ENCODE measurements around the gene FAR1.
"Not testable (repeated sequence)": the region's sequence is repeated elsewhere in the genome, so short reads cannot be mapped to it uniquely, and the experiment has no call there.

The FAR1 gene, protein sequence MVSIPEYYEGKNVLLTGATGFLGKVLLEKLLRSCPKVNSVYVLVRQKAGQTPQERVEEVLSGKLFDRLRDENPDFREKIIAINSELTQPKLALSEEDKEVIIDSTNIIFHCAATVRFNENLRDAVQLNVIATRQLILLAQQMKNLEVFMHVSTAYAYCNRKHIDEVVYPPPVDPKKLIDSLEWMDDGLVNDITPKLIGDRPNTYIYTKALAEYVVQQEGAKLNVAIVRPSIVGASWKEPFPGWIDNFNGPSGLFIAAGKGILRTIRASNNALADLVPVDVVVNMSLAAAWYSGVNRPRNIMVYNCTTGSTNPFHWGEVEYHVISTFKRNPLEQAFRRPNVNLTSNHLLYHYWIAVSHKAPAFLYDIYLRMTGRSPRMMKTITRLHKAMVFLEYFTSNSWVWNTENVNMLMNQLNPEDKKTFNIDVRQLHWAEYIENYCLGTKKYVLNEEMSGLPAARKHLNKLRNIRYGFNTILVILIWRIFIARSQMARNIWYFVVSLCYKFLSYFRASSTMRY

DNA sequence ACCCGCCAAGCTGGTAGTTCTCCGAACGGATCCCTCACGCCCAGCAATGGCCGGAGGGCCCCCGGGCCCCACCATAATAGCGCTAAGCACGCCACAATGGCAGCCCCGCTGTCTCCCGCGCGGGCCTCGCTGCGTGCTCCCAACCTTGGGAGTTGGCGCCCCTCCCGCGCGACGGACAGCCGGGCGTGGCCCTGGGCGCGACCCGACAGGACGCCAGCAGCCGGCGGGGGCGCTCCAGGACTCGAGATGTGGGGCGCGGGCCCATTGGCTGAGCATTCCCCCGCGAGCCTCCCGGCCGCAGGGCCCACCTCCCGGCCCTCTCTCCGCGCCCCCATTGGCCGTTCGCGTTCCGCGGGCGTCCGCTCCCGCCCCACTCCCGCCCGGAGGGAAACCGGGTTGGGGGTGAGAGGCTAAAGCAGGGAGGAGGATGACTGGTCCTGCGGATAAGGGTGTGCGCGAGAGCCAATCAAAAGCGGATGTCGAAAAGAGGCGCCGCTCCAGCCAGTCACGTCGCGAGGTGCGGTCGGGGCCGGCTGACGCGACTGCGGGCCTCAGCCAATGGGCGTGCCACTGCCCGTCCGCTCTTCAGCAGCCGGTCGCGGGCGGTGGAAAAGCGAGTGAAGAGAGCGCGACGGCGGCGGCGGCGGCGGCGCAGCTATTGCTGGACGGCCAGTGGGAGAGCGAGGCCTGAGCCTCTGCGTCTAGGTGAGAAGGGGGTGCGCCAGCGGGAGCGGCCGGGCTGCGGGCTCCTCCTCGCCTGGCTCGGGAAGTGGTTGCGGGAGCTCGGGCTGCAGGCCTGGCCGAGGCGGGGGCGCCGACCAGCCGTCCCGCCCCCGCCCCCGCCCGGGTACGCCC, at the start of gene FAR1:
Gene FAR1 (plus strand): TSS at position 567 of the 855 bp plus-strand sequence. CDS start 26,098 bp downstream, outside the sequence.
- peak; percentile 91 for DNase-seq (ENCODE audit: extremely low spot score)
- POLR2A ChIA-PET, result interaction anchor here (0.6 to 1.8 kb wide), 3 partner anchors 10 to 25 kb away, joined by 3 to 5 read pairs (median 3); no protein-coding TSS in a partner anchor
- TF ChIP-seq SP1 (IDR thresholded peaks at IDR 0.05), result no peak
- no peak for TF ChIP-seq FOXK2 (IDR thresholded peaks at IDR 0.05)
- TF ChIP-seq L3MBTL2 (conservative IDR thresholded peaks at IDR 0.05), result peak; percentile 95
- 0 out of 2 replicates have a peak, but pooled peaks have one; percentile 47 for TF ChIP-seq ARNT (IDR thresholded peaks at IDR 0.05)
- peak; percentile 97; the same call in 1 of the 2 replicates for TF ChIP-seq HDGF (IDR thresholded peaks at IDR 0.05; ENCODE audit: borderline replicate concordance)
- no peak for TF ChIP-seq FOXA1 (IDR thresholded peaks at IDR 0.05)
- no peak for TF ChIP-seq TARDBP (IDR thresholded peaks at IDR 0.05)
- TF ChIP-seq FOXM1 (IDR thresholded peaks at IDR 0.05; ENCODE audit: borderline replicate concordance), result peak; percentile 69; the same call in 1 of the 2 replicates
- TF ChIP-seq ELF4 (IDR thresholded peaks at IDR 0.05), result no peak
- no peak for TF ChIP-seq CTBP1 (IDR thresholded peaks at IDR 0.05; ENCODE audit: borderline replicate concordance)
- TF ChIP-seq LEF1 (IDR thresholded peaks at IDR 0.05; ENCODE audit: borderline replicate concordance), result no peak
- TF ChIP-seq, protein P1, sequence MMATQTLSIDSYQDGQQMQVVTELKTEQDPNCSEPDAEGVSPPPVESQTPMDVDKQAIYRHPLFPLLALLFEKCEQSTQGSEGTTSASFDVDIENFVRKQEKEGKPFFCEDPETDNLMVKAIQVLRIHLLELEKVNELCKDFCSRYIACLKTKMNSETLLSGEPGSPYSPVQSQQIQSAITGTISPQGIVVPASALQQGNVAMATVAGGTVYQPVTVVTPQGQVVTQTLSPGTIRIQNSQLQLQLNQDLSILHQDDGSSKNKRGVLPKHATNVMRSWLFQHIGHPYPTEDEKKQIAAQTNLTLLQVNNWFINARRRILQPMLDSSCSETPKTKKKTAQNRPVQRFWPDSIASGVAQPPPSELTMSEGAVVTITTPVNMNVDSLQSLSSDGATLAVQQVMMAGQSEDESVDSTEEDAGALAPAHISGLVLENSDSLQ (IDR thresholded peaks at IDR 0.05), result peak; percentile 72
- TF ChIP-seq ZNF384 (IDR thresholded peaks at IDR 0.05), result no peak
- no peak for TF ChIP-seq BHLHE40 (IDR thresholded peaks at IDR 0.05; ENCODE audit: borderline replicate concordance)
- TF ChIP-seq NFRKB (IDR thresholded peaks at IDR 0.05), result no peak
- no peak for TF ChIP-seq SUZ12 (IDR thresholded peaks at IDR 0.05)
- CTCF ChIA-PET, result no interaction called here

DNA sequence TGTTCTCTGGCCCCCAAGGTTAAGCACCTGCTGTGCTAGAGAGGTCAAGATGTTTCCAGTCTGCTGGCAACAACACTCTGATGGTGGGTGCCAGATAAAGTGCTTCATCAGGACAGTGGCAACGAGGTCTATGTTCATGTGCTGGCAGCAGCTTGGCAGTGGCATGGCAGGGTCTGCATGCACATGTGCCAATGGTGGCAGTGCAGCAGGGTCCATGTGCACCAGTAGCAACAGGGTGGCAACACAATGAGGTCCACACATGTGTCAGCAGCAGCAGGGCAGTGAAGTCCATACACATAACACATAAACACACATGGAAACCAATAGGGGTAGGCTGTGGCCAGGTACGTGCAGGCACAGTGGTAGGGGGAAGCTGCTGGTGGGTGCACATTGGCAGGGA, 48.4 kb upstream of the FAR1 start:
- TF ChIP-seq, protein P1 (IDR thresholded peaks at IDR 0.05), result no peak
- POLR2A ChIA-PET, result no interaction called here
- CTCF ChIA-PET, result no interaction called here
- no peak for DNase-seq (ENCODE audit: extremely low spot score)

DNA sequence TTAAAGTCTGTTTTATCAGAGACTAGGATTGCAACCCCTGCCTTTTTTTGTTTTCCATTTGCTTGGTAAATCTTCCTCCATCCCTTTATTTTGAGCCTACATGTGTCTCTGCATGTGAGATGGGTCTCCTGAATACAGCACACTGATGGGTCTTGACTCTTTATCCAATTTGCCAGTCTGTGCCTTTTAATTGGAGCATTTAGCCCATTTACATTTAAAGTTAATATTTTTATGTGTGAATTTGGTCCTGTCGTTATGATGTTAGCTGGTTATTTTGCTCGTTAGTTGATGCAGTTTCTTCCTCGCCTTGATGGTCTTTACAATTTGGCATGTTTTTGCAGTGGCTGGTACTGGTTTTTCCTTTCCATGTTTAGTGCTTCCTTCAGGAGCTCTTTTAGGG, 41.6 kb upstream of the FAR1 start:
- POLR2A ChIA-PET; CTCF ChIA-PET; DNase-seq (ENCODE audit: extremely low spot score): not testable (repeated sequence)

DNA sequence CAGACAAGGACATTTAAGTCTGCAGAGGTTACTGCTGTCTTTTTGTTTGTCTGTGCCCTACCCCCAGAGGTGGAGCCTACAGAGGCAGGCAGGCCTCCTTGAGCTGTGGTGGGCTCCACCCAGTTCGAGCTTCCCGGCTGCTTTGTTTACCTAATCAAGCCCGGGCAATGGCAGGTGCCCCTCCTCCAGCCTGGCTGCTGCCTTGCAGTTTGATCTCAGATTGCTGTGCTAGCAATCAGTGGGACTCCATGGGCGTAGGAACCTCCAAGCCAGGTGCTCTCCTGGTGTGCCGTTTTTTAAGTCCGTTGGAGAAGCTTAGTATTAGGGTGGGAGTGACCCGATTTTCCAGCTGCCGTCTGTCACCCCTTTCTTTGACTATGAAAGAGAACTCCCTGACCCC, 39.8 kb upstream of the FAR1 start:
- DNase-seq (ENCODE audit: extremely low spot score); CTCF ChIA-PET; POLR2A ChIA-PET: not testable (repeated sequence)

DNA sequence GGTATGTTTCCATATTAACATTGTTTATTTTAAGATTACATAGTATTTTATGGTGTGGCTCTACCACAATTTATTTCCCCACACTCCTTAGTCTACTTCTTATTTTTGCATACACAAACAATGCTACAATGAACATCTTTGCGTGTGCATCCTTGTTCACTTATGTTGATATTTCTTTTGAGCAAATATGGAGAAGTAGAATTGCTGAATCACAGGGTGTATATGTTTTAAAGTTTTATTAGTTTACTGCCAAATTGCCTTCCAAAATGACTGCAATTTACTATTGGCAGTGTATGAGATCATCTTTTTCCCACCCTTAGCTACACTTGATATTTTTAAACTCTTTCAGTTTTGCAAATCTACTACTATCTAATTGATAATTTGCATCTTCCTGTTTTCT, 38.7 kb upstream of the FAR1 start:
- CTCF ChIA-PET, result no interaction called here
- TF ChIP-seq CTBP1 (IDR thresholded peaks at IDR 0.05; ENCODE audit: borderline replicate concordance) (no peak), L3MBTL2 (conservative IDR thresholded peaks at IDR 0.05) (no peak), SP1 (IDR thresholded peaks at IDR 0.05) (no peak), ELF4 (IDR thresholded peaks at IDR 0.05) (no peak), BHLHE40 (IDR thresholded peaks at IDR 0.05; ENCODE audit: borderline replicate concordance) (no peak), TARDBP (IDR thresholded peaks at IDR 0.05) (no peak)
- TF ChIP-seq, protein P1 (IDR thresholded peaks at IDR 0.05), result no peak
- POLR2A ChIA-PET, result no interaction called here
- no peak for DNase-seq (ENCODE audit: extremely low spot score)

DNA sequence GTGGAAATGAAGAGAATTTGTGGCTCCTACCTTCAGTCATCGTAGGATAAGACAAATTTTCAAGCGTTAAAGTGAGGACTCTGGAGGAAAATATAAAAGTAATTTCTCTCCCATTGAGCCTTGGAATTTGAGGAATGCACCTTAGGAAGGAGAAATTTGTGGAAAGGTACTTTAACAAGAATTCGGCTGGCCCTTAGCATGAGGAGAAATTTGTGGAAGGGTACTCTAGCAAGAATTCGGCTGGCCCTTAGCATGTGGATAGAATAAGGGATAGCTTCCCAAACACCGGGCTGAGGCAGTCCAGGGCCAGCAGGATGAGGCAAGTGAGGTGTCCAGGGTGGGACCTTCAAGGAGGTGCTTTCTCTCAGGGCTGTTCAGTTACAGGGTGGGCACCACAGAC, 33.2 kb upstream of the FAR1 start:
- no peak for TF ChIP-seq NFRKB (IDR thresholded peaks at IDR 0.05)
- TF ChIP-seq CTBP1 (IDR thresholded peaks at IDR 0.05; ENCODE audit: borderline replicate concordance), result no peak
- TF ChIP-seq BHLHE40 (IDR thresholded peaks at IDR 0.05; ENCODE audit: borderline replicate concordance), result no peak
- TF ChIP-seq LEF1 (IDR thresholded peaks at IDR 0.05; ENCODE audit: borderline replicate concordance), result no peak
- TF ChIP-seq SP1 (IDR thresholded peaks at IDR 0.05), result no peak
- no peak for TF ChIP-seq FOXK2 (IDR thresholded peaks at IDR 0.05)
- TF ChIP-seq FOXA1 (IDR thresholded peaks at IDR 0.05), result no peak
- no peak for TF ChIP-seq ELF4 (IDR thresholded peaks at IDR 0.05)
- TF ChIP-seq, protein P1 (IDR thresholded peaks at IDR 0.05), result no peak
- TF ChIP-seq SUZ12 (IDR thresholded peaks at IDR 0.05), result no peak
- TF ChIP-seq ARNT (IDR thresholded peaks at IDR 0.05), result no peak
- TF ChIP-seq HDGF (IDR thresholded peaks at IDR 0.05; ENCODE audit: borderline replicate concordance), result no peak
- no peak for TF ChIP-seq FOXM1 (IDR thresholded peaks at IDR 0.05; ENCODE audit: borderline replicate concordance)
- no peak for TF ChIP-seq ZNF384 (IDR thresholded peaks at IDR 0.05)
- no peak for TF ChIP-seq TARDBP (IDR thresholded peaks at IDR 0.05)
- no peak for TF ChIP-seq L3MBTL2 (conservative IDR thresholded peaks at IDR 0.05)
- CTCF ChIA-PET, result no interaction called here
- no peak for DNase-seq (ENCODE audit: extremely low spot score)
- POLR2A ChIA-PET, result no interaction called here

All from HEK293T (cell line).